ENCODE data around the gene TNFRSF19.
"Not testable (repeated sequence)": the region's sequence is repeated elsewhere in the genome, so short reads cannot be mapped to it uniquely, and the experiment has no call there.

Gene TNFRSF19

DNA sequence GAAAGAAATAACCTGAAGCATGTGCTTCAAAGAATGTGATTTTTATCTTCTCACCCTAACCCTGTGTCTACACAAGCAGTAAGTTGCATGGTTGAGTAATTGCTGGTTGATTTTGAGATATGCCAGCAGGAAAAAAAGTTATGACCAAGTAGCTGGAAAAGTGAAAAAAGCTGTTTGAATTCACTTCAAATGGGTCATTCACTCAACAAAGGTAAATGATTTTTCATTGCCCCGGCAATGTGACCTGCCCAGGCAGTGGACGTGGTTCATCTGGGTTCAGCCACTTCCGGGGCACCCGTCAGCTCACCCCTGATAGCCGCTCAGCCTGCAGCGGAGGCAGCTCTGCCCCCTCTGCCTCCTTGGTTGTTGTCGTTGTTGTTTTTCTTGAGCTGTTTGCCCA lies 18.5 kb downstream of the TNFRSF19 start:
- TF ChIP-seq CTCF (IDR thresholded peaks at IDR 0.05; ENCODE audit: low read depth, low read length, missing control alignments), result no peak
- no peak overlapping the region for H3K4me3 ChIP-seq (replicated peaks; ENCODE audit: low read depth, low read length)
- DNase-seq (ENCODE audit: extremely low read depth, low read depth), result no peak

DNA sequence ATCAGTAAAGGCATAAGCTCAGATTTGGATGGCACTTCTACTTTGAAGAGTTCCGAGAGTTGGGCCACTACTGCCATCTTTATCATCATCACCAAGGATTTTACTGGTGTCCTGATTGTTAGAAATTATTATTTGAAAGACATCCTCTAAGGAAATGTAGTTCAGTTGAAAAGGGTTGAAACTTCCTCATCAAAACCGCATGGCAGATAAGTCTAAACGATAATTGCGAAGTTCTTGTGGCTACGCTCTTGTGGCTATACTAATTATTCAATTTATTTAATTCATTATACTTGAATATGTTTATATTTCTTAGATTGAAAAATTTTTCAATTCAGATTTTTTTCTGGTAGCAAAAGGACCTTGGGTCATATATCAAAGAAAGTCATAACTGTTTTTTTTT lies 22.4 kb downstream of the TNFRSF19 start:
- no peak for TF ChIP-seq CTCF (IDR thresholded peaks at IDR 0.05; ENCODE audit: low read depth, low read length, missing control alignments)
- DNase-seq (ENCODE audit: extremely low read depth, low read depth), result no peak
- no peak overlapping the region for H3K4me3 ChIP-seq (replicated peaks; ENCODE audit: low read depth, low read length)

DNA sequence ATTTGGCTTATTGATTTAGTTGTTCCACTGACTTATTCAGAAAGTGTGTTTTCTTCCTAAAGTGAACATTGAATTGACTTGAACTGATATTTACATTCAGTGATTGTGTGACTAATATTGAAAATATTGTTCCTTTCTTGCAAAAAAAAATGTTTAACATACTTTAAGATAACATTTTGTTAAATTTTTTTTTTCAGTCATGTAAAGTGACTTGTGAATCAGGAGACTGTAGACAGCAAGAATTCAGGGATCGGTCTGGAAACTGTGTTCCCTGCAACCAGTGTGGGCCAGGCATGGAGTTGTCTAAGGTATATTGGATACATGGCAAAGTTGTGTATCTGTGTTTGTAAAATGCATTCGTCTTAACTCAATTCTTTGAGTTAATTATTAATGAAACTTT lies 22.9 kb downstream of the TNFRSF19 start:
- DNase-seq (ENCODE audit: extremely low read depth, low read depth), result no peak
- no peak overlapping the region for H3K4me3 ChIP-seq (replicated peaks; ENCODE audit: low read depth, low read length)
- TF ChIP-seq CTCF (IDR thresholded peaks at IDR 0.05; ENCODE audit: low read depth, low read length, missing control alignments), result no peak

- not testable (repeated sequence) for DNase-seq (ENCODE audit: extremely low read depth, low read depth); H3K4me3 ChIP-seq (replicated peaks; ENCODE audit: low read depth, low read length)
Measured at GRCh38 chr13:23594290-23594689, 24.1 kb downstream of the TNFRSF19 start.

DNA sequence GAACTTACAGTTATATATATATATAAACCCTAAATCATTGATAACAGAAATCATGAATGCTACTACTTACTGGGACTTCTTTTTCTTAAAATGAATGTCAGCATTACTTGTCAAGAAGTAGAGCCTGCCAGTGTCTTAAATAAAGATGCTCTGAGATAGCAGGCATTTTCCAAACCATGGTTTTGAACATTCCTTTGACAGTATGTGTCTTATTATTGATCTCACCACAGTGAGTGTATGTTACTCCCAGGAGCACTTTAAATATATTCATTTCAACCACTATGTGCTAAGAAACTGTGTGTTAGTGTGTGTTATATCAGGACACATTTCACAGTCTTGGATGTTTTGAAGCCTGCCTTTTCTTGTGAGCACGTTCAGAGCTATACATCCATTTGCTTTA lies 28.2 kb downstream of the TNFRSF19 start:
- no peak overlapping the region for H3K4me3 ChIP-seq (replicated peaks; ENCODE audit: low read depth, low read length)
- TF ChIP-seq CTCF (IDR thresholded peaks at IDR 0.05; ENCODE audit: low read depth, low read length, missing control alignments), result no peak

GRCh38 chr13:23599083-23599925 lies 29.1 kb downstream of the TNFRSF19 start:
- H3K4me3 ChIP-seq (replicated peaks; ENCODE audit: low read depth, low read length), result no peak overlapping the region
- no peak for DNase-seq (ENCODE audit: extremely low read depth, low read depth)
- no peak for TF ChIP-seq CTCF (IDR thresholded peaks at IDR 0.05; ENCODE audit: low read depth, low read length, missing control alignments)

More for the DNA sequence above, 28.2 kb downstream of the TNFRSF19 start:
- DNase-seq (ENCODE audit: extremely low read depth, low read depth), result no peak

GRCh38 chr13:23600100-23600499 lies 29.9 kb downstream of the TNFRSF19 start:
- TF ChIP-seq CTCF (IDR thresholded peaks at IDR 0.05; ENCODE audit: low read depth, low read length, missing control alignments), result no peak
- H3K4me3 ChIP-seq (replicated peaks; ENCODE audit: low read depth, low read length), result no peak overlapping the region
- no peak for DNase-seq (ENCODE audit: extremely low read depth, low read depth)
